ENCODE data around the gene TRAPPC10.

Gene TRAPPC10

DNA sequence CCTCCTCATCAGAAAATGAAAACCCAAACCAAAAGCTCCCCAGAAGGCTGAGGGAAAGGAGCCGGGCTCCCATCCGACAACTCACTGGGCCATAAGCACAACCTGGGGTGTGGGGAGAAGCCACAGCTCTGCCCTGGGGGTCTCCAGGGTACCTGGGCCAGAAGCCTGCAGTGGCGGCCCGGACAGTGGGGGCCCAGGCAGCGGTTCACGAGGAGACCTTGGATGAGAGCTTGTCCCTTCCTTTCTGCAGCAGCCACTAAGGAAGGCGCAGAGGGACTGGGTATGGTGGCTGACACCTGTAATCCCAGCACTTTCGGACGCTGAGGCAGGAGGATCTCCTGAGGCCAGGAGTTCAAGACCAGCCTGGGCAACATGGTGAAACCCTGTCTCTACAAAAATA, 17.5 kb upstream of the TRAPPC10 start:
- no peaks in the 10 kb centered on the region for H3K27me3 ChIP-seq (ENCODE audit: control insufficient read depth, insufficient read depth, low read length)
- H3K27ac ChIP-seq (ENCODE audit: low read length): no peak overlapping the region
- no peak overlapping the region for H3K9ac ChIP-seq (ENCODE audit: low read length)
- no peaks in the 10 kb centered on the region for H3K4me1 ChIP-seq (ENCODE audit: control insufficient read depth, low read depth, low read length)
- H3K4me3 ChIP-seq (ENCODE audit: low read length): no peak overlapping the region
- H3K9me3 ChIP-seq (ENCODE audit: control insufficient read depth, low read depth, low read length): no peaks in the 10 kb centered on the region
- H3K36me3 ChIP-seq (ENCODE audit: control insufficient read depth, low read depth, low read length): no peaks in the 10 kb centered on the region

DNA sequence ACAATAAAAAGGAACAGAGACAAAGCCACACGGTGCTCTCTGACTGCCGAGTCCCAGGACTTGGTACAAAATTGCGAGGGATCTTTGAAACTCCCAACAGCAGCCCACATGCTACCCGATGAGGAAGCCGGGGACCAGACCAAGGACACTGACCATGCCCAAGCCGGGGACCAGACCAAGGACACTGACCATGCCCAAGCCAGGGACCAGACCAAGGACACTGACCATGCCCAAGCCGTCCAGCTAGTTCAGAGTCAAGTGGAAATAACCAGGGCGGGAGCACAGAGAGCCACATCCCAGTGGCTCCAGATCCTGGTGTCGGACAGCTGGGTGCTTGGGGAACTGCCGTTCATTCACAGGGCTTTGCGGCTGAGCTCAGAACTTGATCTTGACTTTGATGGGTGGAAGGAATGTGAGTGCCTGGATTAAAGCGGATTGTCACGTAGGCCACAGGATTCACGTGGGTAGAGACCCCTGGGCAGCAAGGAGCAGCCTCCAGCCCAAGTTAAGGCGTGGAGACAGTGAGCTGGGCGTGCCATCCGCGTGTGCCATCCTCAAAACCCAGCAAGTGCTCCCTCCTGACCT, 16.5 kb upstream of the TRAPPC10 start:
- H3K27ac ChIP-seq (ENCODE audit: low read length): no peak overlapping the region
- H3K9ac ChIP-seq (ENCODE audit: low read length): no peak overlapping the region
- no peaks in the 10 kb centered on the region for H3K27me3 ChIP-seq (ENCODE audit: control insufficient read depth, insufficient read depth, low read length)

DNA sequence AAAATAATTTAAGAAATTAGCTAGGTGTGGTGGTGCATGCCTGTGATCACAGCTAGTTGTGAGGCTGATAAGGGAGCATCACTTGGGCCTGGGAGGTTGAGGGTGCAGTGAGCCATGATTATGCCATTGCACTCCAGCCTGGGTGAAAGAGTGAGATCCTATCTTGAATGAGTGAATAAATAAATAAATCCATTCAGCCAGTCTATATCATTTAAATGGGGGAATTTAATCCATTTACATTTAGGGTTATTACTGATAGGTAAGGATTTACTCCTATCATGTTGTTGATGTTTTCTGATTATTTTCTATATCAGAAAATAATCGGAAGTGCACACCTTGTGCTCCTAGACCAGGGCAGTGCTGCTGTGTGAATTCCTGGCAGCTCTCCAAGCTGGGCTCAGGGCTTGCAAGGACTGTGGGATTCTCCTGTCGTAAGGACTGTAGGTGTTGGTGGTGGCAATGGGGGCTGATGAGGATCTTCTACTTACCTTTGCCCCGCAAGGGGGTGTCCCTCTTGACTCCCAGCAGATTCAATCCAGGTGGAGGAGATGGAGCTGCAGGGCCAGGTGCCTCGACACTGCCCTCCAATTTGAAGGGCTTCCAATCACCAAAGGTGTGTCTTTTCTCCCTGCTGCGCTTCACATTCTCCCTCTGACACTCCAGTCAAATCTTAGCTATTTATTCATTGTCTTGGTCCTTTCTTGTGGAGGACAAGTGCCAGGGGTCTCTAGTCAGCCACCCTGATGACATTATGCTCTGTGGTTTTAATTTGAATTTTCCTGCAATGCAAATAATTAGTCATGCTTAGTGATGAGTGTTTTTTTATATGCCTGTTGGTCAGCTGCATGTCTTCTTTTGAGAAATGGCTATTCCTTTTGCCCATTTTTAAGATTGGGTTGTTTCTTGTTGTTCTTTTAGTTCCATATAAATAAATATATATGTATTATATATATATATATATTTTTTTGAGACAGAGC, 14.1 kb upstream of the TRAPPC10 start:
- no peak overlapping the region for H3K9ac ChIP-seq (ENCODE audit: low read length)
- H3K4me1 ChIP-seq (ENCODE audit: control insufficient read depth, low read depth, low read length): no peaks in the 10 kb centered on the region
- no peaks in the 10 kb centered on the region for H3K9me3 ChIP-seq (ENCODE audit: control insufficient read depth, low read depth, low read length)
- H3K36me3 ChIP-seq (ENCODE audit: control insufficient read depth, low read depth, low read length): no peaks in the 10 kb centered on the region
- H3K4me3 ChIP-seq (ENCODE audit: low read length): no peak overlapping the region
- no peaks in the 10 kb centered on the region for H3K27me3 ChIP-seq (ENCODE audit: control insufficient read depth, insufficient read depth, low read length)
- H3K27ac ChIP-seq (ENCODE audit: low read length): no peak overlapping the region

More for the DNA sequence above, 16.5 kb upstream of the TRAPPC10 start:
- Histone ChIP-seq H3K9me3 (ENCODE audit: control insufficient read depth, low read depth, low read length) (no peaks in the 10 kb centered on the region), H3K4me3 (ENCODE audit: low read length) (no peak overlapping the region), H3K36me3 (ENCODE audit: control insufficient read depth, low read depth, low read length) (no peaks in the 10 kb centered on the region), H3K4me1 (ENCODE audit: control insufficient read depth, low read depth, low read length) (no peaks in the 10 kb centered on the region)

DNA sequence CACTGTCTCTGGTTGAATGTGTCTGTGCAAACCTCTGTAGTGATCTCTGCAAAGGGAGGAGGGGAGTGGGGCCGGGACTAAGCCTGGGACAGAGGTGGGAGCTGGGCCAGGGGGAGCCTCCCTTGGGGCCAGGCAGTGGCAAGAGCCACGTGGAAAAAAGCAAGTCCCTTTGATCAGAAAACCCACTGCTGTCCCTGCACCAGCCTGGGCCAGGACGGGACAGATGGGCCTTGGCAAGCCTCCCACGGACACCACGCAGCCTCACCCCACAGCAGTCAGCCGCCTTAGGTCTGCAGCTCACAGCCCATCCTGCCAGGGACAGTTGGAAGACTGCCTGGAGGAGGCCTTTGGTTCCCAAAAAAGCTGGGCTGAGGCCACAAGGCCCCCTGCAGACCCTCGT, 11.7 kb upstream of the TRAPPC10 start:
- H3K9me3 ChIP-seq (ENCODE audit: control insufficient read depth, low read depth, low read length): no peaks in the 10 kb centered on the region
- H3K9ac ChIP-seq (ENCODE audit: low read length): no peak overlapping the region
- no peaks in the 10 kb centered on the region for H3K27me3 ChIP-seq (ENCODE audit: control insufficient read depth, insufficient read depth, low read length)
- H3K4me3 ChIP-seq (ENCODE audit: low read length): no peak overlapping the region
- H3K36me3 ChIP-seq (ENCODE audit: control insufficient read depth, low read depth, low read length): no peaks in the 10 kb centered on the region
- no peak overlapping the region for H3K27ac ChIP-seq (ENCODE audit: low read length)
- no peaks in the 10 kb centered on the region for H3K4me1 ChIP-seq (ENCODE audit: control insufficient read depth, low read depth, low read length)

DNA sequence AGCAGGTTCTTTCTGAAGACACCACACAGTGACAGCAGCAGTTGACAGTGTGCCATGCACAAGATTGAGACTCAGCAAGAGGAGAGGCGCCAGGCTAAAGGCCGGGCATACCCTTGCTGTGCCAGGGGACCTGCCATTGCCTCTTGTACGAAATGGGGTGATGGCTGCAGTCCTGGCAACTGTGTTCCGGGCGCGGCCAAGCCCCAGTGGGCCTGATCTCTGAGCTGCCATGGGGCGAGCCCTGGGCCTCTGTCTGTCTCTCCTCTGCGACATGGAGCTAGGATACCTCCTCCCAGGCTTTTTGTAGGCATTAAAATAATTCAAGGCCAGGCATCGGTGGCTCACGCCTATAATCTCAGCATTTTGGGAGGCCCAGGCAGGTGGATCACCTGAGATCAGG, 9.6 kb upstream of the TRAPPC10 start:
- H3K9ac ChIP-seq (ENCODE audit: low read length): no peak overlapping the region
- no peak overlapping the region for H3K27ac ChIP-seq (ENCODE audit: low read length)
- no peaks in the 10 kb centered on the region for H3K4me1 ChIP-seq (ENCODE audit: control insufficient read depth, low read depth, low read length)
- no peaks in the 10 kb centered on the region for H3K27me3 ChIP-seq (ENCODE audit: control insufficient read depth, insufficient read depth, low read length)
- no peak overlapping the region for H3K4me3 ChIP-seq (ENCODE audit: low read length)
- H3K36me3 ChIP-seq (ENCODE audit: control insufficient read depth, low read depth, low read length): no peaks in the 10 kb centered on the region
- no peaks in the 10 kb centered on the region for H3K9me3 ChIP-seq (ENCODE audit: control insufficient read depth, low read depth, low read length)

DNA sequence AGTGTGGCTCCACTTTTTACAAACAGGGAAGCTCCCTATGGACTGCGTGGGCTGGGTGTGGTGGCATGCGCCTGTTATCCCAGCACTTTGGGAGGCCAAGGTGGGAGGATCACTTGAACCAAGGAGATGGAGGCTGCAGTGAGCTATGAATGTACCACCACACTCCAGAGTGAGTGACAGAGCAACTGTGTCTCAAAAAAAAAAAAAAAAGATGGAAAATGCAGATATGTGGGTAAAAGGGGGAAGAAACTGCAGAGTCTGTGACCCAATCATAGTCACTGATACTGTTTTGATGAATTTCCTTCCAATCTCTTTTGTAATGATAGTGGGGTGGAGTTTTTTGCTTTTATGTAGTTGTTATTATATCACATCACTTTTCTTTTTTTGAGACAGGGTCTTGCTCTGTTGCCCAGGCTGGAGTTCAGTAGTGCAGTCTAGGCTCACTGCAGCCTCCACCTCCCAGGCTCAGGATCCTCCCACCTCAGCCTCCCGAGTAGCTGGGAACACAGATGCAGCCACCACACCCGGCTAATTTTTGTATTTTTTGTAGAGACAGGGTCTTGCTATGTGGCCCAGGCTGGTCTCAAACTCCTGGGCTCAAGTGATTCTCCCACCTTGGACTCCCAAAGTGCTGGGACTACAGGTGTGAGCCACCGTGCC, 8.7 kb upstream of the TRAPPC10 start:
- Histone ChIP-seq H3K4me3 (ENCODE audit: low read length) (no peak overlapping the region), H3K9ac (ENCODE audit: low read length) (no peak overlapping the region), H3K27me3 (ENCODE audit: control insufficient read depth, insufficient read depth, low read length) (no peaks in the 10 kb centered on the region), H3K27ac (ENCODE audit: low read length) (no peak overlapping the region), H3K9me3 (ENCODE audit: control insufficient read depth, low read depth, low read length) (no peaks in the 10 kb centered on the region), H3K4me1 (ENCODE audit: control insufficient read depth, low read depth, low read length) (no peaks in the 10 kb centered on the region), H3K36me3 (ENCODE audit: control insufficient read depth, low read depth, low read length) (no peaks in the 10 kb centered on the region)

DNA sequence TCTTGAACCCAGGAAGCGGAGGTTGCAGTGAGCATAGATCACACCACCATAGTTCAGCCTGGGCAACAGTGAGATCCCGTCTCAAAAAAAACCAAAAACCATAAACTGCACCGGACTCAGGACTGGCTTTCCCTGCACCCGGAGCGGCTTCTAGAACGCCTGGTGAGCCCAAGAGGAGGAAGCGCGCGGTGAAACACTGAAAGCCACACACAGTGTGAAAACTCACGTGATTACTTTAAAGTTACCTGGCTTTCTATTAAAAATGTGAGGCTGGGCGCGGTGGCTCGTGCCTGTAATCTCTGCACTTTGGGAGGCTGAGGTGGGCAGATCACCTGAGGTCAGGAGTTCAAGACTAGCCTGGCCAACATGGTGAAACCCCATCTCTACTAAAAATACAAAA, 7.0 kb upstream of the TRAPPC10 start:
- Histone ChIP-seq H3K27ac (ENCODE audit: low read length) (no peak overlapping the region), H3K9me3 (ENCODE audit: control insufficient read depth, low read depth, low read length) (no peaks in the 10 kb centered on the region), H3K4me1 (ENCODE audit: control insufficient read depth, low read depth, low read length) (peaks cover 2% of the 10 kb centered on the region), H3K4me3 (ENCODE audit: low read length) (no peak overlapping the region), H3K9ac (ENCODE audit: low read length) (no peak overlapping the region), H3K36me3 (ENCODE audit: control insufficient read depth, low read depth, low read length) (no peaks in the 10 kb centered on the region), H3K27me3 (ENCODE audit: control insufficient read depth, insufficient read depth, low read length) (no peaks in the 10 kb centered on the region)

DNA sequence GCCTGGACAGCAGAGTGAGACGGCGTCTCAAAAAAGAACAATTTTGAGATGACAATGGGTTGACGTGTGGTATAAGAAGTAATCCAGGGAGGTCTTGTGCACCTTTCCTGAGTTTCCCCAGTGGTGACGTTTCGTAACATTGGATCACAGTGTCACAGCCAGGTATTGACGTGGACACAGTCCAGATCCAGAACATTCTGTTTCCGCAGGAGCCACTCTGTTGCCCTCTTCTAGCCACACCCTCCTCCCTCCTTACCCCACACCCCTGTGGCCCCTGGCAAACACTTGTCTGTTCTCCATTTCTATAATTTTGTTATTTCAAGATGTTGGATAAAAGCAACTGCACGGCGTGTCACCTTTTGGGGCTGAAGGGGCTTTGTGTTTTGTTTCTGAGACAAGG, 6.5 kb upstream of the TRAPPC10 start:
- Histone ChIP-seq H3K27ac (ENCODE audit: low read length) (no peak overlapping the region), H3K4me3 (ENCODE audit: low read length) (no peak overlapping the region)

DNA sequence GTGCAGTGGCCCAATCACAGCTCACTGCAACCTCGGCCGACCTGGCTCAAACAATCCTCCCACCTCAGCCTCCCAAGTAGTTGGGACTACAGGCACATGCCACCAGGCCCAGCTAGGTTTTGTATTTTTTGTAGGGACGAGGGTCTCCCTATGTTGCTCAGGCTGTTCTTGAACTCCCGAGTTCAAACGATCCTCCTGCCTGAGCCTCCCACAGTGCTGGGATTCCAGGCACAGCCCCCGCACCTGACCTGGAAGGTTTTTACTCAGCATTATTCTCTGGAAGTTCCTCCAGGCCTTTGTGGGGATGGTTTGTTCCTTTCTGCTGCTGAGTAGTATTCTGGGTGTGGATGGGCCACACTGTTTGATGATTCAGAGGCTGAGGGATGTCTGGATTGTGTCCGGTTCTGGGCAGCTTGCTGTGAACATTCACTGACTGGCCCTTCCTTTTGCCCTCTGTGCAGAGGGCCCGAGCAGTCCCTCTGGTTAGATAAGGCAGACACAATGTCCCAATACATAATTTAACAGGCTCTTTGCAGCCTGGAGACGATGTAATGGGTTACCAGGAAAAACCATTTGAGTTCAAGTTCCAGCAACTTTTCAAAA, 6.0 kb upstream of the TRAPPC10 start:
- Histone ChIP-seq H3K27ac (ENCODE audit: low read length) (no peak overlapping the region), H3K9me3 (ENCODE audit: control insufficient read depth, low read depth, low read length) (no peaks in the 10 kb centered on the region), H3K27me3 (ENCODE audit: control insufficient read depth, insufficient read depth, low read length) (no peaks in the 10 kb centered on the region), H3K36me3 (ENCODE audit: control insufficient read depth, low read depth, low read length) (no peaks in the 10 kb centered on the region), H3K4me3 (ENCODE audit: low read length) (no peak overlapping the region), H3K4me1 (ENCODE audit: control insufficient read depth, low read depth, low read length) (peaks cover 11% of the 10 kb centered on the region), H3K9ac (ENCODE audit: low read length) (no peak overlapping the region)

More for the DNA sequence above, 6.5 kb upstream of the TRAPPC10 start:
- H3K27me3 ChIP-seq (ENCODE audit: control insufficient read depth, insufficient read depth, low read length): no peaks in the 10 kb centered on the region
- H3K36me3 ChIP-seq (ENCODE audit: control insufficient read depth, low read depth, low read length): no peaks in the 10 kb centered on the region
- no peaks in the 10 kb centered on the region for H3K9me3 ChIP-seq (ENCODE audit: control insufficient read depth, low read depth, low read length)
- H3K4me1 ChIP-seq (ENCODE audit: control insufficient read depth, low read depth, low read length): peaks cover 7% of the 10 kb centered on the region
- H3K9ac ChIP-seq (ENCODE audit: low read length): no peak overlapping the region

DNA sequence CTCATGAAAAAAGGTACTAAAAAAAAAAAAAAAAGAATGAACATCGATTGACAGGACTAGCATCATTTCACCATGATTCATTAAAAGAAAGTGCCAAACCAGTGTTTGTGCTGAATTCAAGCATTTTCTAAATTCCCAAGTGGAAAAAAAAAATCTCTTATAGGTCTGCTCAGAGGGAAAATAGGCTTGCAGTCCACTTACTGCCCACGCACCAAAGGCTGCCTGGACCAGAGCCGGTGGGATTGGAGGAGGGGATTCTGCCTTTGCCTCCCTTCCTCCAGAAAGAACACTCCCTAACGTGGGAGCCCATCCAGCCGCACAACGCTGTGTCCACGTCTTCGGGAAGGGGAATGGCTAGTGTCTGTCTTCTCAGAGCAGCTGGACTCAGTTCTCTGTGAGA, 5.5 kb upstream of the TRAPPC10 start:
- no peaks in the 10 kb centered on the region for H3K27me3 ChIP-seq (ENCODE audit: control insufficient read depth, insufficient read depth, low read length)
- H3K36me3 ChIP-seq (ENCODE audit: control insufficient read depth, low read depth, low read length): no peaks in the 10 kb centered on the region
- H3K4me1 ChIP-seq (ENCODE audit: control insufficient read depth, low read depth, low read length): peaks cover 13% of the 10 kb centered on the region
- no peaks in the 10 kb centered on the region for H3K9me3 ChIP-seq (ENCODE audit: control insufficient read depth, low read depth, low read length)
- no peak overlapping the region for H3K4me3 ChIP-seq (ENCODE audit: low read length)
- H3K9ac ChIP-seq (ENCODE audit: low read length): no peak overlapping the region
- H3K27ac ChIP-seq (ENCODE audit: low read length): no peak overlapping the region

DNA sequence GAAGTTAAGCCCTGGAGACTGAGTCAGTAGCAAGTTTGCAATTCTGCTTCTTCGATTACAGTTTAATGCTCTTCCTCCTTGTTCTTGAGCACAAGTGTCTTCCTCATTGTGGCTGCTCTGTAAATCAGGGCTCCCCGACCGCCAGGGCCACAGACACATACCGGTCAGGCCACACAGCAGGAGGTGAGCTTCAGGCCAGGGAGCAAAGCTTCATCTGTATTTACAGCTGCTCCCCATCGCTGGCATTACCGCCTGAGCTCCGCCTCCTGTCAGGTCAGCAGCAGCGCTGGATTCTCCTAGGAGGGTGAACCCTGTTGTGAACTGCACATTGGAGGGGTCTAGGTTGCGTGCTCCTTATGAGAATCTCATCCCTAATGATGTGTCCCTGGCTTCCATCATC, 1.7 kb upstream of the TRAPPC10 start:
- no peak overlapping the region for H3K4me3 ChIP-seq (ENCODE audit: low read length)
- H3K4me1 ChIP-seq (ENCODE audit: control insufficient read depth, low read depth, low read length): peaks cover 24% of the 10 kb centered on the region
- no peak overlapping the region for H3K27ac ChIP-seq (ENCODE audit: low read length)
- no peaks in the 10 kb centered on the region for H3K9me3 ChIP-seq (ENCODE audit: control insufficient read depth, low read depth, low read length)
- H3K9ac ChIP-seq (ENCODE audit: low read length): no peak overlapping the region
- H3K36me3 ChIP-seq (ENCODE audit: control insufficient read depth, low read depth, low read length): no peaks in the 10 kb centered on the region
- no peaks in the 10 kb centered on the region for H3K27me3 ChIP-seq (ENCODE audit: control insufficient read depth, insufficient read depth, low read length)

Measured in iPS-18a (cell line).